Measurements from ENCODE around the gene ABT1.

The ABT1 gene

DNA sequence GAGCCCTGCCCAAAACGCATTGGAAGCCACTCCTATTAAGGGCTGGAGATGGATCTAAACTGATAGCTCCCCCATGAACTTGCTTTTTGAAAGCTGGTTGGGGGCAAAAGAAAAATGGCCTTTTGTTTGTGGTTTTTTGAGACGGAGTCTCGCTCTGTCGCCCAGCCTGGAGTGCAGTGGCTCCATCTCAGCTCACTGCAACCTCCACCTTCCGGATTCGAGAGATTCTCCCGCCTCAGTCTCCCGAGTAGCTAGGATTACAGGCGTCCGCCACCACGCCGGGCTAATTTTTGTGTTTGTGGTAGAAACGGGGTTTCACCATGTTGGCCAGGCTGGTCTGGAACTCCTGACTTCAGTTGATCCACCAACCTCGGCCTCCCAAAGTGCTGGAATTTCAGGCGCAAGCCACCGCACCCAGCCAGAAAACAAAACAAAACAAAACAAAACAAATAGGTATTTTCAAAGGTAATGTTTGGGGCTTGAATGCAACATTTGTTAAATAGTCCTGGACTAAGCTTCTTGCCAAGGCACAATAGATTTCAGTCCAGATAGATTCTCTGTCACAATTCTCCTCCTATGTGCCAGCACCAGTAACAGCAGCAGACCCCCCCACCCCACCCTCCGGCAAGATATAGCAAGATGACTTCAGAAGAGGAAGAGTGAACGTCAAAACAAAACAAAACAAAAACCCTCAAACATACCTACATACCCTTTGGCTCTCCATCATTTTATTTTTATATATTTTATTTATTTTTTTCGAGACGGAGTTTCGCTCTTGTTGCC, 26.5 kb upstream of the ABT1 start:
- DNase-seq = no peak
- in situ Hi-C loops (cut with HindIII; ENCODE audit: low pct_ligation_motif_present, low pct_unique_long_range_greater_than_20kb, low sequenced_read_pairs) = no loop called here

DNA sequence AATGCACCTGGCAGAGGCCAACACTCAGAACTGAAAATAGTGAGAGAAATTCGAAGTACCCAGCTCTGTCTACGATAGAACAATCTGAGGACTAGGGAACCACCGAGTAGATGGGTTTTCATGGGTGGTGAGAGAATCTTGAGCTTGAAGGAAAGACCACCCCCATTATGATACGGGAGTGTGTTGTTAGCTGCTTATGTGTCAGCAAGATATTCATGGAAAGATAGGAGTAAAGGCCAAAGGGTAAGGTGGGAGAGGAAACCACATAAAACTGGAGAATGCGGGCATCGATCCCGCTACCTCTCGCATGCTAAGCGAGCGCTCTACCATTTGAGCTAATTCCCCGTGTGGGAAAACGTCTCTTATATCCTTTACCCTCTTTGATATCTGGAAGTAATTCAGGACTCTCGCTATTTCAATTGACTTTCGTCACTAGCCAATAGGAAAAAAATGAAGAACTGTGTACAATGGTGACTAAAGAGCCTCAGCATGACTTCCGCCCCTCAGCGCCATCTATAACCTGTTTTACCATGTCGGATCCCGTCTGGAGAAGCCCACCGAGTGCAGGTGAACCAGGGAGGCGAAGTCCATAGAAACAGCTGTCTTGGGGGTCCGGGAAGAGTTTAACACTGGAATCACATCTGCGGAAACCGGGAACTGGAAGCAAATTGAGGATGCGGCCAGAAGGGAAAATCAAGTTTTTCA, 25.0 kb upstream of the ABT1 start:
- peak; percentile 90 for DNase-seq
- in situ Hi-C loops (cut with HindIII; ENCODE audit: low pct_ligation_motif_present, low pct_unique_long_range_greater_than_20kb, low sequenced_read_pairs) = no loop called here

DNA sequence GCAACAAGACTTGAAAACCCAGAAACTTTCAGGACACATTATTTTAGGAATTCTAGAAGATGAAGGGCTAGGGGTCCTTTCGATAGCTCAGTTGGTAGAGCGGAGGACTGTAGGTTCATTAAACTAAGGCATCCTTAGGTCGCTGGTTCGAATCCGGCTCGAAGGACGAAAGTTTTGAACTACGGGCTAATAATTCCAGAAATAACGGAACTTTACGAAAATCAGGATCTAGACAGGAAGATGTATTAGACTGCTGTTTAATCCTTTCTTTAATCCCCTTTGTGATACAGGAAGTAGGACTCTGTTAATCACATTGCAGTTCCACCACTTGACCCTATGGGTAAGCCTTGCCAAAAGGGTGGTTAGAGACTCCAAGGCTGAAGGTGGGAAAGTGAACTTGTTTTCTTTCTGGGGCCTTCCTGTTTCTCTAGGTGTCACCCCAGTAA, 21.2 kb upstream of the ABT1 start:
- in situ Hi-C loops (cut with HindIII; ENCODE audit: low pct_ligation_motif_present, low pct_unique_long_range_greater_than_20kb, low sequenced_read_pairs) = no loop called here
- DNase-seq = no peak

DNA sequence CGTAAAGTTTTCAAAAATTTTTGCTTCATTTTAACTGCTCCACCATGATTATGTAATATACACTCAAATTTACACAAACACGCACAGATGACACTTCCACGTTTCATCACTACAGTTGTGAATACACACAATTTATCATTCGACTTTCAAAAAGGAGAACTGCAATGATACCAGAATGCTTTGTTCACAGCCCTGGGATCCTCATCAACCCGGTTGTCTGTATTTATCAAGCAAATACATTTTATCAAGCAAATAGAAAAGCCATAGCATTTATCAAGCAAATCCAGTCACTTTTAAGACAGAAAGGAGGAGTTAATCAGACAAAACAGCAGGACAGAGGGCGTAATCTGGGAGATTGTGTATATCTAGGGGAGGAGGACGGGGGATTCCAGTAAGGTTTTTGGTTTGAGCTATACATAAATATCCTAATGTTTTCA, 20.3 kb upstream of the ABT1 start:
- DNase-seq = no peak
- in situ Hi-C loops (cut with HindIII; ENCODE audit: low pct_ligation_motif_present, low pct_unique_long_range_greater_than_20kb, low sequenced_read_pairs) = no loop called here

DNA sequence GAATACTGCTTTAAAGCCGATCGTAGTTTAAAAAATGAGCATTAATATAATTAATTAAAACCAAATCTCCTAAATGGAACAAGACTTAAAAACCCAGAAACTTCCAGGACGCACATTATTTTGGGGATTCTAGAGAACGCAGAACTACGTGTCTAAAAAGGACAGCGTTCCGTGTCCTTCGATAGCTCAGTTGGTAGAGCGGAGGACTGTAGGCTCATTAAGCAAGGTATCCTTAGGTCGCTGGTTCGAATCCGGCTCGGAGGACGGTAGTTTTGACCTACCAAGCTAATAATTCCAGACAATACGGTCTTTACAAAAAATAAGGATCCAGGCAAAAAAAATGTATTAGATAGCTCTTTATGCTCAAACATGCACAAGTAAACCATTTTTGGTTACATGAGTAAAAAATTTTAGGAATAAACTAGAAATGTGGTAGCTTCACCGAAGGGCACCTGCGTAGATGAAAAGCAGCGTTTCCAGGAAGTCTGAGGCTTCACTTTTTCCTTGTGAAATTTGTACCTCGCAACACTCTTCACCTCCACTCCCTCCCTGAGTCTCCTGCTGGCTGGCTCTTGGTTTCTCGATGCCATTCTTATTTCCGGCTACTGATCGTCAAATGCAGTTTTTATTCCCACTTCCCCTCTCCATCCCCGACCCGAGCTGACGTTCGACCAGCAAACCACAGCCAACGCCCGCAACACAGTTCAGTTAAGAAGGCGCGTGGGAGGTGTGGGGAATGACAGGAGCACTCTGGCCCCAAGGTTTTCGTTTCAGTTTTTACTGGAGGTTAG, 19.6 kb upstream of the ABT1 start:
- in situ Hi-C loops (cut with HindIII; ENCODE audit: low pct_ligation_motif_present, low pct_unique_long_range_greater_than_20kb, low sequenced_read_pairs) = no loop called here
- DNase-seq = no peak

DNA sequence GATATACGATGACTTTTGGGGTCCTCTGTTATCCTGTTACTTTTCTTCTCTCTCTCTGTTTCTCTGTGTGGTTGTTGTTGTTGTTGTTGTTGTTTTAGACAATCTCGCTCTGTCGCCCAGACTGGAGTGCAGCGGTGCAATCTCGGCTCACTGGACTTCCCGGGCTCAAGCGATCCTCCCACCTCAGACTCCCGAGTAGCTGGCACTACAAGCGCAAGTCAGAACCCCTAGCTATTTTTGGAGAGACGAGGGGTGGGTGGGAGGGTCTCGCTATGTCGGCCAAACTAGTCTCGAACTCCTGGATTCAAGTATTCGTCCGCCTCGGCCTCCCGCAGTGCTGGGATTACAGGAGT, 19.1 kb upstream of the ABT1 start:
- DNase-seq = no peak
- in situ Hi-C loops (cut with HindIII; ENCODE audit: low pct_ligation_motif_present, low pct_unique_long_range_greater_than_20kb, low sequenced_read_pairs) = no loop called here

DNA sequence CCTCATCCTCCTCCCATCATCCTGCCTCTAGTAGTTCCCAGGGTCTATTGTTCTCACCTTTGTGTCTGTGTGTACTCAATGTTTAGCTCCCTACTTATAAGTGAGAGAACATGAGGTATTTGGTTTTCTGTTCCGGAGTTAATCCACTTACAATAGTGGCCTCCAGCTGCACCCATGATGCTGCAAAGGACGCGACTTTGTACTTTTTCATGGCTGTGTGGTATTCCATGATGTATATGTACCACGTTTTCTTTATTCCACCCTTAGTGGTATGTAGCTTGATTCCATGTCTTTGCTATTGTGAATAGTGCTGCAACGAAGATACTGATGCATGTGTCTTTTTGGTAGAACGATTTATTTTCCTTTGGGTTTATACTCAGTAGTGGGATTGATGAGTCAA, 18.5 kb upstream of the ABT1 start:
- in situ Hi-C loops (cut with HindIII; ENCODE audit: low pct_ligation_motif_present, low pct_unique_long_range_greater_than_20kb, low sequenced_read_pairs) = no loop called here

DNA sequence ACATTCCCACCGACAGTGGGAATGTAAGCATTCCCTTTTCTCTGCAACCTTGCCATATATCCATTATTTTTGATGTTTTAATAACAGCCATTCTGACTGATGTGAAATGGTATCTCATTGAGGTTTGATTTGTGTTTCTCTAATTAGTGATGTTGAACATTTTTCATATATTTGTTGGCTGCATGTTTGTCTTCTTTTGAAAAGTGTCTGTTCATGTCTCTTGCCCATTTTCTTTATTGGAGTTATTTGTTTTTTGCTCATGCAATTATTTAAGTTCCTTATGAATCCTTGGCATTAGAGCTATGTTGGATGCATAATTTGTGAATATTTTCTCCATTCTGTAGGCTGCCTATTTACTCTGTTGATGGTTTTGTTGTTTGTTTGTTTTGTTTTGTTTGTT, 18.0 kb upstream of the ABT1 start:
- in situ Hi-C loops (cut with HindIII; ENCODE audit: low pct_ligation_motif_present, low pct_unique_long_range_greater_than_20kb, low sequenced_read_pairs) = no loop called here
- DNase-seq = no peak

More for the DNA sequence above, 18.5 kb upstream of the ABT1 start:
- DNase-seq = no peak

DNA sequence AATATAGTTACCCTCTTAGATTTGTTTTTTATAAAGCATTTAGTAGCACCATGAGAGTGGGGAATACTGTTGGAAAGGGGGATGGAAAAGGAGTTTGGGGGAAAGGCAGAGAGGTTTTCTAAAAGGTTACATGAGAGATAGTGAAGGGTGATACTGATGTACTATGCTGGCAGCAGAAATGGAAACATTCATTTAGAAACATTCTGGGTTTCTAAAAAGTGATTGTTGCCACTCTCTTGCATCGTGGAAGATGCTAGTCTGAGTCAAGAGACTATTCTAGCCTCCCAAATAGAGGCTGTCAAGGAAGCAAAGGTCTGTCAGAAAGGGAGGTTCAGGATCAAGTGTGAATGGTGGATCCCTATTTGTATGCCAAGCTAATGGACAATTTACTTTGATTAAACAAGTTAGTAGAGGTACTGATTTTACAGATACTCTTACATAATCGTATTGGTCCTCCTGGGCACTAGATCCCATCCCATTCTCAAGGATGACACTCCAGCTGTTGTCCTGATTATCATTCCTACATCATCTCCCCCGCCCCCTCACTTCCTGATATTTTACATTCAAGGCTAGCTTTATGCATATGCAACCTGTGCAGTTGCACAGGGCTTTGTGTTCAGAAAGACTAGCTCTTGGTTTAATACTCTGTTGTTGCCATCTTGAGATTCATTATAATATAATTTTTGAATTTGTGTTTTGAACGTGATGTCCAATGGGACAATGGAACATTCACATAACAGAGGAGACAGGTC, 15.4 kb upstream of the ABT1 start:
- DNase-seq = no peak
- in situ Hi-C loops (cut with HindIII; ENCODE audit: low pct_ligation_motif_present, low pct_unique_long_range_greater_than_20kb, low sequenced_read_pairs) = no loop called here

DNA sequence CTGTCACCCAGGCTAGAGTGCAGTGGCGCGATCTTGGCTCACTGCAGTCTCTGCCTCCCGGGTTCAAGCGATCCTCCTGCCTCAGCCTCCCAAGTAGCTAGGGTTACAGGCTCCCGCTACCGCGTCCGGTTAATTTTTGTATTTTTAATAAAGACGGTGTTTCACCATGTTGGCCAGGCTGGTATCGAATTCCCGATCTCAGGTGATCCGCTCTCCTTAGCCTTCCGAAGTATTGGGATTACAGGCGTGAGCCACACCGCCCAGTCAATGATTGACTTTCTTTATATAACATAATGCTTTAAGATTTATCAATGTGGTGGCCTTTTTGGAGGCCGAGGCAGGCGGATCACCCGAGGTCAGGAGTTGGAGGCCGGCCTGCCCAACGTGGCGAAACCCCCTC, 7.8 kb upstream of the ABT1 start:
- in situ Hi-C loops (cut with HindIII; ENCODE audit: low pct_ligation_motif_present, low pct_unique_long_range_greater_than_20kb, low sequenced_read_pairs) = no loop called here
- no peak for DNase-seq

DNA sequence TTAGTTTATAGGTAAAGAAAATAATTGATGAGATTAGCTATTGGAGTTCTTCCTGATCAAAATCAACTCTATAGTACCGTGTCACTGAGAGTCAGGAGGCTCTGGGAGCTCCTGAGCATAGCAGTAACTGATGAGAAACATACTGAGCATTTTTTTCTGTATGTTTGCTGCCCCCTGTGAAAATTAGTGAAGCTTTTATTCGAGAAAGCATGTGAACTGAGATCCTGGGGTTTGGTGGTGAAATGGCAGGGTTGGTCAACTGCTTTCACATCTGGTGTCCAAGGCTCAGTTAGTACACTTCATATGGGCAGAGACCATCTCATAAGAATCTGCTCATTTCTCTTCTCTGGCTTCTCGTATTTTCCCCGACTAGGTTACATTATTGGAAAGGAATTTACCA, 4.1 kb upstream of the ABT1 start:
- no peak for DNase-seq
- in situ Hi-C loops (cut with HindIII; ENCODE audit: low pct_ligation_motif_present, low pct_unique_long_range_greater_than_20kb, low sequenced_read_pairs) = no loop called here

DNA sequence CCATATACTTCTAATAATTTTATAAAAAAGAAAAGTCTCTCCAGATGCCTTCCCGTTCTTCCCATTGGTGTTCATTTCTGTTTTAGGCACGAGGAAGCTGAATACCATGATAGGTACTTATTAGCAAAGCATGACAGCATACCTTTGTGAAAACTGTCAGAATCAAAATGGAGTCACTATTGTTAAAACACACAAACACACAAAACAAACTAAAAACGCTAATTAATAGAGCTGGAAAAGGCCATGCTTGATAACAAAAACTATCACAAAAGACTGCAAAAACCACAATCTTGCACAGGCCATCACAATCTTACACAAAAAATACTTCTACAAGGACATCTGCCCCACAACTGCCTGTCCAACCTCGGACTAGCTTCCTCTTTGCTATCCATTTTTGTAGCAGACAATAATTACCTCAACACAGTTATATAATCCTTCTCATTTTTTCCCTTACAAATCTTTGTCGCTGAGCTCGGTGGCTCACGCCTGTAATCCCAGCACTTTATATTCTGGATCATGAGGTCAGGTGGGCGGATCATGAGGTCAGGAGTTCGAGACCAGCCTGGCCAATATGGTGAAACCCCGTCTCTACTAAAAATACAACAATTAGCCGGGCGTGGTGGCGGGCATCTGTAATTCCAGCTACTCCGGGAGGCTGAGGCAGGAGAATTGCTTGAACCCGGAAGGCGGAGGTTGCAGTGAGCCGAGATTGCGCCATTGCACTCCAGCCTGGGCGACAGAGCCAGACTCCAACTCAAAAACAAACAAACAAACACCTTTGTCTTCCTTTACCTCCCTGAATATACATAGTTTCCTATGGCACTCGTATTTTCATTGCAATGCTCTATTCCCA, 3.2 kb upstream of the ABT1 start:
- no peak for DNase-seq
- in situ Hi-C loops (cut with HindIII; ENCODE audit: low pct_ligation_motif_present, low pct_unique_long_range_greater_than_20kb, low sequenced_read_pairs) = no loop called here

DNA sequence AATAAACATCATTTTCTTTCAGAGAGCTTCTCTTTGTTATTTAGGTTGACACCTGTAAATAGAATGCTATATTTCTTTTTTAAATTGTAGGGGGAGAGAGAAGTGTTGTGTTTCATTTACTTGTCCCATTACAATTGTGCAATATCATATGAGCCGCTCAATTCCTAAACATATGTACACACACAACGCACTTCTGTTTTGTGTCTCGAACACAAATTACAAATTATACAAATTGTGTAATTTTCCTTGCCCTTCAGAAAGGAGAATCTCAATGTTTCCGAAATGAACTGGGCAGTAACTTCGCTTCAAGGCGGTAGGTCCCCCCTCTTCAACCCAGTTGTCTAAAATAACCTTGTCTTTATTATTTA, 2.6 kb upstream of the ABT1 start:
- in situ Hi-C loops (cut with HindIII; ENCODE audit: low pct_ligation_motif_present, low pct_unique_long_range_greater_than_20kb, low sequenced_read_pairs) = no loop called here
- DNase-seq = no peak

DNA sequence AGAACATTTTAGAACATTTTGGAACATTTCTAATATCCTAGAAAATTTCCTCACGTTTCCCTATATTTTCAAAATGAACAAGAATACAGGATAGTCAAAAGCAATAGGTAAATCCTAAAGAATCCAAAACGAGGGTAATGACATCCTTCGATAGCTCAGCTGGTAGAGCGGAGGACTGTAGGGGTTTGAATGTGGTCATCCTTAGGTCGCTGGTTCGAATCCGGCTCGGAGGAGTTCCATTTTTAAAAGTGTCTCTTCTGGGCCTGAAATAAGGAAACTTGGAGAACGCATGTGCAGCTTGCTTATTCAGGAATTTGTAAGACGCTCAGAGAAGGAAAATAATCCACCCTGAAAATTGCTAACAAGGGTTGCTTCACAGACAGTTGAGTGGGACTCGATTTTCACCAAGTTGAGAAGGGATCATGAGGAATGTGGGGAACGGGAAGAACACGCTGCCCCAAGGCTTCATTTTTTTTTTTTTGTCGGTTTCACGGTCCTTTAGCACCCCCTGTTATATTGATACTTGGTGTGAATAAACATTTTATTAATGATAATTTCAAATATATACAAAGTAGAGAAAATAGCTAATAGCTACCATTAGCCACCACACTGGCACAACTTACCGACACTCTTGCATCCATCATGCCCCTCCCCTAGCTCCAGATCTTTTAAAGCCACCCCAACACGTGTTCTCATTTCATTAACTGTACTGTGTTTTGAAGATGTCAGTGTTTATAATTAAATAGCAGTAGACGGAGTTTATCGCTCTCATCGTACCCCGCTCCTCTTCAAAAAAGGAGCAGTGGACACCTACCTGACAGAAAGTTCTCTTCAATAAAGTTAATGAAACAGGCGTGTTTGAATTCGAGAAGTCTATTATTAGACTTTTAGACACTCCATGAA, 1.8 kb upstream of the ABT1 start:
- DNase-seq = no peak
- in situ Hi-C loops (cut with HindIII; ENCODE audit: low pct_ligation_motif_present, low pct_unique_long_range_greater_than_20kb, low sequenced_read_pairs) = no loop called here

DNA sequence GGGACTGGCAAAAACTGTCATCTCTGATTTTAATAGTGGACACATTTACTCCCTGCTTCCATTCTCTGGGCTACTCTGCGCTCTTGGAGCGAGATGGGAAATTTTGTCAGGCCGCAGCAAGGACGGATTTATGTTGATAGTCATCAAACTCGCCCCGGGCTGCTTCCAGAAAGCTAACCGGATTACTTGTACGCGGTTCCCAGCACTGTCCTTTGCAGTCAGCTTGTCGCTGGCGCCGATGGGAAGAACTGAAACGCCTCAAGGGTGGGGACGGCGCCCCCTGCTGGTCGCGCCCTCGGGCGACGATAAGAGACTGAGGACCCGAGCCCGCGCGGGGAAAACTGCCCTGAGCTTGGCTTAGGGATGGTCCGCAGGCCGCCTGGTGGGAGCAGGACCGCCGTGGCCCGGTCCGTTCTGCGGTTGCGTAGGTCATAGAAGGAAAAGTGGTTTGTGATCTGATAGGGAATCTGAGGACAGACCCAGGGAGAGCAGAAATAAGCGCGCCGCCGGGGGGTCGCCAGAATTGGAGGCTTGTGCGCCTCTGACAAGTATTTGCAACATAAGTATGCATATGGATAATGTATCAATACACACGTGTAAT, 984 bp upstream of the ABT1 start:
- in situ Hi-C loops (cut with HindIII; ENCODE audit: low pct_ligation_motif_present, low pct_unique_long_range_greater_than_20kb, low sequenced_read_pairs) = no loop called here
- peak; percentile 83 for DNase-seq

DNA sequence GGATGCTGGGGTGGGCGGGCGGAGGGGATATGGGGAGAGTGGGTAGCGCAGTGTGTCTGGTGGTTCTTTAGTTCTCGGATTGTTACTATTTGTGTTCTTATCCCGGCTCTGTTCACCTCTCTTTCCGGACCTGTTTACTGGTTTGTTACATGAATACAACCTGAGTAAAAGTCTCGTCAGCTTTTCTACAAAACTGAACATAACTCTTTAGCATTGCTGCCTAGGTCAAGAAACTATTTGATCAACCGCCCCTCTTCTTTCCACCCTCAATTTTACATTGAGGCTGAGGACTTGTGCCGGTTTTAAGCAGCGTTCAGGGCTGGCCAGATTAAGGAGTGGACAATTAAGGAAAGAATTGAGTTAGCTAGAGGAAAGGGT, 625 bp downstream of the ABT1 start:
- in situ Hi-C loops (cut with HindIII; ENCODE audit: low pct_ligation_motif_present, low pct_unique_long_range_greater_than_20kb, low sequenced_read_pairs) = no loop called here
- DNase-seq = no peak

DNA sequence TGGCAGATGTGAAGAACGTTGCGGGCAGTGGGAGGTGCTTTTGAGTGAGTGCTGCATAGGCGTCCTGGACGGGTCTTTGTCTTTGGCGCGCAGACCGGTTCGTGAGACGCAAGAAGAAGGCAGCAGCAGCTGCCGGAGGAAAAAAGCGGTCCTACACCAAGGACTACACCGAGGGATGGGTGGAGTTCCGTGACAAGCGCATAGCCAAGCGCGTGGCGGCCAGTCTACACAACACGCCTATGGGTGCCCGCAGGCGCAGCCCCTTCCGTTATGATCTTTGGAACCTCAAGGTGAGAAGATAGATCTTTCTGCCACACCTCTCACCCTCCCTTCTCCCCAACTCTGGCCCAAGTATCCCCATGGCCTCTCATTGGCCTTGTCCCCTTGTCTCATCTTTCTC, 1.1 kb downstream of the ABT1 start:
- in situ Hi-C loops (cut with HindIII; ENCODE audit: low pct_ligation_motif_present, low pct_unique_long_range_greater_than_20kb, low sequenced_read_pairs) = no loop called here
- DNase-seq = no peak

Data from ACHN (cell line).